NB4 (cell line): Measurements from ENCODE around the gene TRIM54.

ENCODE experiments used
- MYC ChIP-seq: IDR thresholded peaks from 2 replicates; pipeline ENCODE4 v1.6.1; 2011; ENCODE audit warnings: low read depth, low read length
- TF ChIP-seq, protein P1 (sequence below): IDR thresholded peaks from one replicate; pipeline ENCODE4 v1.5.1; 2012; ENCODE audit warnings: low read depth, low read length

DNA sequence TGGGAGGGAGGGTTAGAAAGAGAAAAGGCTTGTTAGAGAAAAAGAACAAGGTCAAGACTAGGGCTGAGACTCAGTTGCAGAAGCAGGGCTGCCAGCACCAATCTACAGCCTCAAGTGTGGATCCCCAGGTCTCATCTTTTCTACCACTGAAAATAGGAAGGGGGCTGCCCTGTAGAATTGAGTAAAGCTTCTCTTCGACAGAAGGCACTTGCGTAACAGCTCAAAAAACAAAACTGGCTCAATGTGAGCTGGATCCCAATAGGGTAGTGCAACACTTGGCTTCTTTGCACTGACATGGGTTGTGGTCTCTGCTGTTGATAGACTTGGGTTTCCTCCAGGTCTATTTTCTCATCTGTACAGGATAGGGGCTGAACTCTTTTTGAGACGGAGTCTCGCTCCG is 42.5 kb downstream of the TRIM54 start:
- TF ChIP-seq, protein P1, sequence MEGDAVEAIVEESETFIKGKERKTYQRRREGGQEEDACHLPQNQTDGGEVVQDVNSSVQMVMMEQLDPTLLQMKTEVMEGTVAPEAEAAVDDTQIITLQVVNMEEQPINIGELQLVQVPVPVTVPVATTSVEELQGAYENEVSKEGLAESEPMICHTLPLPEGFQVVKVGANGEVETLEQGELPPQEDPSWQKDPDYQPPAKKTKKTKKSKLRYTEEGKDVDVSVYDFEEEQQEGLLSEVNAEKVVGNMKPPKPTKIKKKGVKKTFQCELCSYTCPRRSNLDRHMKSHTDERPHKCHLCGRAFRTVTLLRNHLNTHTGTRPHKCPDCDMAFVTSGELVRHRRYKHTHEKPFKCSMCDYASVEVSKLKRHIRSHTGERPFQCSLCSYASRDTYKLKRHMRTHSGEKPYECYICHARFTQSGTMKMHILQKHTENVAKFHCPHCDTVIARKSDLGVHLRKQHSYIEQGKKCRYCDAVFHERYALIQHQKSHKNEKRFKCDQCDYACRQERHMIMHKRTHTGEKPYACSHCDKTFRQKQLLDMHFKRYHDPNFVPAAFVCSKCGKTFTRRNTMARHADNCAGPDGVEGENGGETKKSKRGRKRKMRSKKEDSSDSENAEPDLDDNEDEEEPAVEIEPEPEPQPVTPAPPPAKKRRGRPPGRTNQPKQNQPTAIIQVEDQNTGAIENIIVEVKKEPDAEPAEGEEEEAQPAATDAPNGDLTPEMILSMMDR, result no peak
- no peak for TF ChIP-seq MYC
